Raji (cell line): ENCODE results near the gene IQCC.

Experiments used
- POLR2A ChIP-seq: IDR thresholded peaks from 2 replicates; pipeline ENCODE4 v1.6.1; 2011; ENCODE audit warnings: low read depth, low read length, control low read depth; ENCODE audit not compliant: insufficient read depth

Gene IQCC

GRCh38 chr1:32186491-32186890, 19.0 kb upstream of the IQCC start:
- TF ChIP-seq POLR2A, result no peak

GRCh38 chr1:32187850-32188249, 17.6 kb upstream of the IQCC start:
- TF ChIP-seq POLR2A, result no peak

GRCh38 chr1:32192220-32192948, 13.1 kb upstream of the IQCC start:
- TF ChIP-seq POLR2A, result no peak

DNA sequence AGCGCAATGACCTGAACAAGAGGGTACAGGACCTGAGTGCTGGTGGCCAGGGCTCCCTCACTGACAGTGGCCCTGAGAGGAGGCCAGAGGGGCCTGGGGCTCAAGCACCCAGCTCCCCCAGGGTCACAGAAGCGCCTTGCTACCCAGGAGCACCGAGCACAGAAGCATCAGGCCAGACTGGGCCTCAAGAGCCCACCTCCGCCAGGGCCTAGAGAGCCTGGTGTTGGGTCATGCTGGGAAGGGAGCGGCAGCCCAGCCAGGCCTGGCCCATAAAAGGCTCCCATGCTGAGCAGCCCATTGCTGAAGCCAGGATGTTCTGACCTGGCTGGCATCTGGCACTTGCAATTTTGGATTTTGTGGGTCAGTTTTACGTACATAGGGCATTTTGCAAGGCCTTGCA, 10.5 kb upstream of the IQCC start:
- no peak for TF ChIP-seq POLR2A

DNA sequence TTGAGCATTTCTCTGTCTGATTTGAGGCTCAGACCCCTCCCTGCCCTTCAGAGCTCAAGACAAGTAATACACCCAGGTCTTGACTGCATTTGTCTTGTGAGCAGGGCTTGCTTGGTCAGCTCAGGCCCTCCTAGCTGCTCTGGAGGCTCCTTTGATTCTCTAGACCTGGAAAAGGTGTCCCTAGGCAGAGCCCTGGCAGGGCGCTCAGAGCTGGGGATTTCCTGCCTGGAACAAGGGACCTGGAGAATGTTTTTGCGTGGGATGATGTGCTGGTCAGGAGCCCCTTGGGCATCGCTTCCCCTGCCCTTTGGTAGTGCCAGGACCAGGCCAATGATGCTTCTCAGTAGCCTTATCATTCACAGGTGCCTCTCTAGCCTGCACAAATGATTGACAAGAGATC, 9.9 kb upstream of the IQCC start:
- no peak for TF ChIP-seq POLR2A

DNA sequence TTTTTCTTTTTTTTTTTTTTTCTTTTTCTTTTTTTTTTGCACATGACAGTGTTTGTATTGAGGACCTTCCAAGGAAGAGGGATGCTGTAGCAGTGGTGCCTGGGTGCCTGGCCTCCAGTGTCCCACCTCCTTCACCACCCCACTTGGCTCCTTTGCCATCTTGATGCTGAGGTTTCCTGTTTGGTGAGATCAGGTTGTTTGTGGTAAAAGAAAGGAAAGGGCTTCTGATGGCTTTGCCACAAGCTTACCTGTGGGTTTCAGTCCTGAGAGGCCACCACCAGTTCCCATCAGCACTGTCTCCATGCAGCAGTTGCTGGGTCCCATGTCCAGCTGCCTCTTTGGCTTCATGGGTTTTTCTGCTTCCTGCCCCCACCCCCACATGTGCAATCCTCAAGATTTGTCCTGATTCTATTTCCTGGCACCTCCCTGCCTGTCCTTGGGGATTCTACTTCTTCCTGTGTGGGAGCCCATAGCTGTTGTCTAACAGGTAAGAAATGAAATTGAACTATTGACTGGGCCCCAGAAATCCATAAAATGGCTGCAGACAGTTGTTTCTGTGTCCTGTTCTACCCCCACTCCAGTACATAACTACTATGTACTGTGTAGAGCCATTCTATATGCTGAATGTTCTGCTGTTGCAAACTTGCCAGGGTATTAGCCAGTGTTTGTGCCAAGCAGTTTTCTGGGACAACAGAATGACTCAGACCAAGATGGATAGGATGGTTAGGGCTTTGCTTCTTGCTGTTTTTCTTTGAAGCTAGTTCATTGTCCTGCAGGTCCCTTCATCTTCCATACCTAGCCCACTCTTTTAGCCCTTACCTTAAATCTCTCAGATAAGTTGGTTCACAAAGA, 9.3 kb upstream of the IQCC start:
- TF ChIP-seq POLR2A, result no peak

DNA sequence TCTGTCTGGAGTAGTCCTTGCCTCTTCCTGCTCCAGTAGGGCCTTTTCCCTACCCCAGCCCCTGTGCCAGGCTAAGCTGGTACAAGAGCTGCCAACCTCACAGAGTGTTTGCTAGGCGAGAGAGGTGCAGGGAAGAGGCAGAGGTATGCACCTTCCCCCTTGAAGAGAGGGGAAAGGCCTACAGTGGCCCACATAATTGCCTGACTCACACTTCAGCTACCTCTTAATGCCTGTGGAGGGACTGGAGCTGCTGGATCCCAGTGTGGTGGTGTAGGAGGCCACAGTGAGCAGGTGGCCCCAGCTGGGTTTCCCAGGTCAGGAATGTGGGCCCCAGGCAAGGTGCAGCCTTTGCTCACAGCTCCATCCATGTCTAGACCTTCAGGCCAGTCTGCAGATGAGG, 8.4 kb upstream of the IQCC start:
- TF ChIP-seq POLR2A, result no peak

DNA sequence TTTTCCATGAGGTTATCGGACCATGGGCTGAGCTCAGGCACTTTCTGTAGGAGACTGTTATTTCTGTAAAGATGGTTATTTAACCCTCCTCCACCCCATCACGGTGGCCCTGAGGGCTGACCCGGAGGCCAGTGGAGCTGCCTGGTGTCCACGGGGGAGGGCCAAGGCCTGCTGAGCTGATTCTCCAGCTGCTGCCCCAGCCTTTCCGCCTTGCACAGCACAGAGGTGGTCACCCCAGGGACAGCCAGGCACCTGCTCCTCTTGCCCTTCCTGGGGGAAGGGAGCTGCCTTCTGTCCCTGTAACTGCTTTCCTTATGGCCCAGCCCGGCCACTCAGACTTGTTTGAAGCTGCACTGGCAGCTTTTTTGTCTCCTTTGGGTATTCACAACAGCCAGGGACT, 7.6 kb upstream of the IQCC start:
- TF ChIP-seq POLR2A, result no peak

DNA sequence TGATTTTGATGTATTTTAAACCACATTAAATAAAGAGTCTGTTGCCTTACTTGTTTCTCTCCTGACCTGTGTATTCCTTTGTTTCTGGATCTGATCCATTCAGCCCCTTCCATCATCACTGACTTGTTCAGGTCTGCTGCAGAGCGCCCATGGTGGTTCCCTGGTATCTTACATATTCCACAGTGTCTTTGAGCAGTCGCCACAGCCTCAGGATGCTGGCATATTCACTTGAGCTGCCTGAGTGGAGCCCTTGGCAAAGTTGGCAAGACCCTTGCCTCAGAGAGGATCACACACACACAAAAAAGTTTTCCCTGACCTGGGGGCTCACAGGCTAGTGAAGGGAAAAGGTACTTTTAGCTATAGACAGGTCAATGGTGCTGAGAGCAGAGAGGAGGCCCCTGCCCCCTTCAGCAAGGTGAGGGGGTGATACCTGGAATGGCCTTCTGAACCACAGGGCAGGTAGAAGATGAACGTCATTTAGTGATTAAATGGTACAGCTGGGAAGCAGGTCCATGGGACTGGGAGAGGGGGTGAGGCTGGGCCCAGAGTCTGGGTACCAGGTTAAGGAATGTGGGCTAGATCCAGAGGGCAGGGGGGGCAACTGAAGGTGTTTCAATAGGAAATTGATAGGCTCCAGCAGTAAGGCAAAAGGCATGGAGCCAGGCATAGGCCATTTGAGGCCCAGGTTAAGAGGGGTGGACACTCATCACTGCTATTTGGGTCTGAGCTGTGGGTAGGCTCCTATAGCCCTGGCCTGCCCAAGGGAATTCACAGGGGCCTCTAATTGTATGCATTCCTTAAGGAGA, 7.0 kb upstream of the IQCC start:
- no peak for TF ChIP-seq POLR2A

- no peak for TF ChIP-seq POLR2A
These were observed 6.3 kb upstream of the IQCC start for GRCh38 chr1:32199043-32199716.

- TF ChIP-seq POLR2A, result no peak
These were observed 5.8 kb upstream of the IQCC start for GRCh38 chr1:32199717-32200072.

- peak; percentile 66 for TF ChIP-seq POLR2A
These were observed 5.1 kb upstream of the IQCC start, which contains the start of gene CCDC28B for GRCh38 chr1:32200226-32201010. Gene CCDC28B, plus strand, starts transcription at chr1:32200595. Its CDS starts 1,341 bp downstream, at chr1:32201936.

GRCh38 chr1:32201011-32201855, 4.2 kb upstream of the IQCC start:
- TF ChIP-seq POLR2A, result 0 out of 2 replicates have a peak, but pooled peaks have one; percentile 34
